HepG2 (cell line): ENCODE results near the gene TWNK. TPM values are rescaled to one million over a fixed set of nuclear protein-coding genes. Genes with fewer than 3 reads are reported as not detected.

Experiments
- CREM ChIP-seq, 2 experiments: sonication (generic) in 1 of 2; formaldehyde crosslinking in 1 of 2; IDR thresholded peaks; 2 replicates each; pipeline versions ENCODE4 v1.4.0 to v1.6.1; 2016 to 2020; ENCODE audit warnings: antibody characterized with exemption in 1 of 2, mild to moderate bottlenecking in 1 of 2, missing genetic modification reagents in 1 of 2
- FOXP4 ChIP-seq: sonication (generic); formaldehyde crosslinking; IDR thresholded peaks from 2 replicates; pipeline ENCODE4 v1.4.0; 2020; ENCODE audit warnings: missing genetic modification reagents
- GATAD1 ChIP-seq: IDR thresholded peaks from 2 replicates; pipeline ENCODE4 v1.6.1; 2016; ENCODE audit warnings: missing genetic modification reagents, missing compliant biosample characterization
- HDAC1 ChIP-seq: sonication (generic); formaldehyde crosslinking; IDR thresholded peaks from 2 replicates; pipeline ENCODE4 v1.5.1; 2020; ENCODE audit warnings: mild to moderate bottlenecking, missing genetic modification reagents
- HNRNPUL1 ChIP-seq: fragments of 200-400 bp; formaldehyde crosslinking; IDR thresholded peaks from 2 replicates; pipeline ENCODE4 v1.6.1; 2017; ENCODE audit warnings: low read depth, mild to moderate bottlenecking, low read length, moderate library complexity
- IRF2 ChIP-seq: IDR thresholded peaks from 2 replicates; pipeline ENCODE4 v1.6.1; 2018; ENCODE audit warnings: missing genetic modification reagents, missing compliant biosample characterization
- KDM3A ChIP-seq: IDR thresholded peaks from 2 replicates; pipeline ENCODE4 v1.6.1; 2018; ENCODE audit warnings: low read depth, missing compliant biosample characterization
- KLF16 ChIP-seq, 2 experiments: sonication (generic) in 1 of 2; formaldehyde crosslinking in 1 of 2; IDR thresholded peaks; 2 replicates each; pipeline versions ENCODE4 v1.6.1 to v1.8.0; 2016 to 2023; ENCODE audit warnings: missing genetic modification reagents in 2 of 2, missing compliant biosample characterization in 1 of 2
- NONO ChIP-seq, 2 experiments: fragments of 450-650 bp in 1 of 2; sonication (generic) in 1 of 2; formaldehyde crosslinking in 1 of 2; IDR thresholded peaks in 1 of 2; conservative IDR thresholded peaks in 1 of 2; 2 replicates each; pipeline versions ENCODE4 v1.6.1 to v1.8.0; 2017 to 2022; ENCODE audit warnings: mild to moderate bottlenecking in 1 of 2, missing genetic modification reagents in 1 of 2, moderate library complexity in 1 of 2
- ZBTB7A ChIP-seq: sonication (generic); formaldehyde crosslinking; IDR thresholded peaks from 2 replicates; pipeline ENCODE4 v1.8.0; 2022; ENCODE audit warnings: mild to moderate bottlenecking, missing genetic modification reagents
- ZNF382 ChIP-seq: sonication (generic); formaldehyde crosslinking; IDR thresholded peaks from 2 replicates; pipeline ENCODE4 v1.5.0; 2020; ENCODE audit warnings: missing genetic modification reagents, mild to moderate bottlenecking, borderline replicate concordance
- ZNF44 ChIP-seq: sonication (generic); formaldehyde crosslinking; IDR thresholded peaks from 2 replicates; pipeline ENCODE4 v1.5.1; 2020; ENCODE audit warnings: mild to moderate bottlenecking, missing genetic modification reagents
- ZNF770 ChIP-seq: sonication (generic); formaldehyde crosslinking; IDR thresholded peaks from 2 replicates; pipeline ENCODE4 v1.5.0; 2020; ENCODE audit warnings: mild to moderate bottlenecking, missing genetic modification reagents
- ZNF773 ChIP-seq: sonication (generic); formaldehyde crosslinking; IDR thresholded peaks from 2 replicates; pipeline ENCODE4 v1.4.0; 2020; ENCODE audit warnings: missing genetic modification reagents, borderline replicate concordance
- polyA plus RNA-seq, 8 experiments: library from polyadenylated mRNA; depleted of rRNA in 3 of 8; stranded (reverse) in 7 of 8; unstranded in 1 of 8; fragments of >200 nt; fragmentation: Illumina TruSeq in 4 of 8; extraction: Trizol in 4 of 8; gene quantifications; 2 replicates each; pipeline versions ENCODE4 v1.2.1 to v1.2.3, GENCODE V29; 2011 to 2016; ENCODE audit warnings: low read depth in 4 of 8, missing spikeins in 1 of 8, mixed read lengths in 1 of 8; ENCODE audit not compliant: insufficient read depth in 1 of 8
- total RNA-seq, 5 experiments: library from RNA; depleted of rRNA; stranded (reverse); fragments of >200 nt; fragmentation: Illumina TruSeq; extraction: Trizol; gene quantifications; 2 replicates each; pipeline ENCODE4 v1.2.3, GENCODE V29; 2016; ENCODE audit warnings: low read depth in 1 of 5
- TF ChIP-seq, protein P1 (sequence below): sonication (generic); formaldehyde crosslinking; IDR thresholded peaks from 2 replicates; pipeline ENCODE4 v1.4.0; 2020; ENCODE audit warnings: missing genetic modification reagents
- TF ChIP-seq, protein P2 (sequence below): conservative IDR thresholded peaks from 2 replicates; pipeline ENCODE4 v1.6.1; 2018; ENCODE audit warnings: missing genetic modification reagents

The TWNK gene
- total and polyA plus RNA-seq, 2 of the 13 experiments (the other 11 are each of a cell fraction or from before 2014, with no cell fraction given): 10.7 to 16.5 TPM

DNA sequence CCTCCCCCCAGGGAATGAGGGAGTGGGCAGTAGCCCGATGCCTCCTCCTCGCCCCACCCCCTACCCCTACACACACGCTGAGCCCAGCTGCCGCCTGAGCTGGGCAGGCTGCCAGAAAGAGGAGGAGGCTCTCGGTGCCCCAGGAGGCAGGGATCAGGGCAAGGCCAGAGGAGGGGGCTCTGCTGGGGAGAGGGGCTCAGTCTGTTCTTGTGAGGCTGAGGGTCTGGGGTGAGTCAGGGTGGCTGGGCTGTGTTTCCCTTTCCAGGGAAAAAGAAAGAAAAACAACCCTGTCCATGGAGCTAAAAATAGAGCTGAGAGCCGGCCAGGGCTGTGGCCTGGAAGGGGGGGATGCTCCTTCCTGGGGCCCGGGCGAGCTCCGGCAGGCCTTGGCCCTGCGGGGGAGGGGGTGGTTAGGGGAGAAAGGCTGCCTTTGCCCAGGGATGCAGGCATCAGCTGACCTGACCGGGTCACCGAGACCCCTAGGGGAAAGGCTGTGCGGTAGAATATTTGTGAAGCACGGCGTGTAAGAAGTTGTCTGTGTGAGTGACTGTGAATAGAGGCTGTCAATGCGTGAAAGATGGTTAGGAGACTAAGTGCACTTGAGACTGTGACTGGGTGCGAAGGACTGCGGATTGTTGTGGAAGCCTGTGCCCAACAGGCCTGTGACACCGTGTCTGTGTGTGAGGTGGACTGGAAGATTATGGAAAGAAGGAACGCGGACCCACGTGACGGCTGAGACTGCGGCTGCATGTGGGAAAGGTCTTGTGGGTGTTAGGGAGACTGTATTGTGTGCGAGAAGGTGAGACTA lies 11.0 kb downstream of the TWNK start (continued):
- TF ChIP-seq, protein P1, sequence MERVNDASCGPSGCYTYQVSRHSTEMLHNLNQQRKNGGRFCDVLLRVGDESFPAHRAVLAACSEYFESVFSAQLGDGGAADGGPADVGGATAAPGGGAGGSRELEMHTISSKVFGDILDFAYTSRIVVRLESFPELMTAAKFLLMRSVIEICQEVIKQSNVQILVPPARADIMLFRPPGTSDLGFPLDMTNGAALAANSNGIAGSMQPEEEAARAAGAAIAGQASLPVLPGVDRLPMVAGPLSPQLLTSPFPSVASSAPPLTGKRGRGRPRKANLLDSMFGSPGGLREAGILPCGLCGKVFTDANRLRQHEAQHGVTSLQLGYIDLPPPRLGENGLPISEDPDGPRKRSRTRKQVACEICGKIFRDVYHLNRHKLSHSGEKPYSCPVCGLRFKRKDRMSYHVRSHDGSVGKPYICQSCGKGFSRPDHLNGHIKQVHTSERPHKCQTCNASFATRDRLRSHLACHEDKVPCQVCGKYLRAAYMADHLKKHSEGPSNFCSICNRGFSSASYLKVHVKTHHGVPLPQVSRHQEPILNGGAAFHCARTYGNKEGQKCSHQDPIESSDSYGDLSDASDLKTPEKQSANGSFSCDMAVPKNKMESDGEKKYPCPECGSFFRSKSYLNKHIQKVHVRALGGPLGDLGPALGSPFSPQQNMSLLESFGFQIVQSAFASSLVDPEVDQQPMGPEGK: peak; percentile 74
- TF ChIP-seq, protein P2, sequence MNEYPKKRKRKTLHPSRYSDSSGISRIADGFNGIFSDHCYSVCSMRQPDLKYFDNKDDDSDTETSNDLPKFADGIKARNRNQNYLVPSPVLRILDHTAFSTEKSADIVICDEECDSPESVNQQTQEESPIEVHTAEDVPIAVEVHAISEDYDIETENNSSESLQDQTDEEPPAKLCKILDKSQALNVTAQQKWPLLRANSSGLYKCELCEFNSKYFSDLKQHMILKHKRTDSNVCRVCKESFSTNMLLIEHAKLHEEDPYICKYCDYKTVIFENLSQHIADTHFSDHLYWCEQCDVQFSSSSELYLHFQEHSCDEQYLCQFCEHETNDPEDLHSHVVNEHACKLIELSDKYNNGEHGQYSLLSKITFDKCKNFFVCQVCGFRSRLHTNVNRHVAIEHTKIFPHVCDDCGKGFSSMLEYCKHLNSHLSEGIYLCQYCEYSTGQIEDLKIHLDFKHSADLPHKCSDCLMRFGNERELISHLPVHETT (CRISPR knock-in tag): 0 out of 2 replicates have a peak, but pooled peaks have one; percentile 7
- TF ChIP-seq KLF16 (CRISPR knock-in tag; IDR thresholded peaks at IDR 0.05) (0 out of 4 replicates have a peak, but pooled peaks of 1 of the 2 experiments have one; percentile 4), IRF2 (CRISPR knock-in tag) (0 out of 2 replicates have a peak, but pooled peaks have one; percentile 11), ZBTB7A (CRISPR knock-in tag) (peak; percentile 79), HDAC1 (CRISPR knock-in tag) (peak; percentile 28; the same call in 1 of the 2 replicates), ZNF44 (0 out of 2 replicates have a peak, but pooled peaks have one; percentile 4), HNRNPUL1 (no peak), CREM (IDR thresholded peaks at IDR 0.05) (peak; percentile 42; the same call in 1 of the 2 replicates), CREM (CRISPR knock-in tag; IDR thresholded peaks at IDR 0.05) (no peak), GATAD1 (no peak), NONO (IDR thresholded peaks at IDR 0.05) (no peak), NONO (CRISPR knock-in tag; conservative IDR thresholded peaks at IDR 0.05) (peak; percentile 52; the same call in 1 of the 2 replicates), ZNF382 (no peak), ZNF770 (CRISPR knock-in tag) (0 out of 2 replicates have a peak, but pooled peaks have one; percentile 11), FOXP4 (CRISPR knock-in tag) (peak; percentile 5; the same call in 1 of the 2 replicates), KDM3A (CRISPR knock-in tag) (no peak), ZNF773 (CRISPR knock-in tag) (no peak)
